Measurements from ENCODE around the gene C10orf67.

GRCh38 chr10:23317416-23317815 lies 27.2 kb downstream of the C10orf67 start:
- TF ChIP-seq MAX (IDR thresholded peaks at IDR 0.05) (no peak), REST (IDR thresholded peaks at IDR 0.05; ENCODE audit: low read depth) (no peak), USF1 (IDR thresholded peaks at IDR 0.05) (no peak), YY1 (IDR thresholded peaks at IDR 0.05; ENCODE audit: low read depth) (no peak), TEAD4 (IDR thresholded peaks at IDR 0.05) (no peak), TCF12 (IDR thresholded peaks at IDR 0.05; ENCODE audit: low read depth) (no peak), CREB1 (IDR thresholded peaks at IDR 0.05; ENCODE audit: low read depth) (no peak), FOXM1 (IDR thresholded peaks at IDR 0.05; ENCODE audit: borderline replicate concordance, low read depth) (no peak), EP300 (IDR thresholded peaks at IDR 0.05; ENCODE audit: borderline replicate concordance) (no peak), ZBTB7A (IDR thresholded peaks at IDR 0.05; ENCODE audit: low read depth) (no peak), RAD21 (IDR thresholded peaks at IDR 0.05; ENCODE audit: low read depth) (no peak), TAF1 (IDR thresholded peaks at IDR 0.05; ENCODE audit: low read depth) (no peak), NFIC (IDR thresholded peaks at IDR 0.05) (no peak)

All from Ishikawa (cell line).